IMR-90 (cell line): ENCODE data around the gene EPS15.

Source experiments
- BHLHE40 ChIP-seq: fragments of 150-350 bp; IDR thresholded peaks from 2 replicates; pipeline ENCODE4 v1.6.1; 2016; ENCODE audit warnings: mild to moderate bottlenecking, low read depth, low read length
- CHD1 ChIP-seq: IDR thresholded peaks from 2 replicates; pipeline ENCODE4 v1.6.1; 2012; ENCODE audit warnings: low read depth, low read length, improper control_type of control experiment
- NFE2L2 ChIP-seq: fragments of 150-350 bp; IDR thresholded peaks from 2 replicates; pipeline ENCODE4 v1.6.1; 2016; ENCODE audit warnings: low read depth, mild to moderate bottlenecking, low read length
- POLR2A ChIP-seq: IDR thresholded peaks from 2 replicates; pipeline ENCODE4 v1.6.1; 2012; ENCODE audit warnings: mild to moderate bottlenecking, low read depth, low read length
- RAD21 ChIP-seq: IDR thresholded peaks from 2 replicates; pipeline ENCODE4 v1.6.1; 2012; ENCODE audit warnings: low read length, improper control_type of control experiment
- RCOR1 ChIP-seq: IDR thresholded peaks from 2 replicates; pipeline ENCODE4 v1.6.1; 2012; ENCODE audit warnings: mild to moderate bottlenecking, low read length, improper control_type of control experiment; ENCODE audit not compliant: insufficient replicate concordance
- TF ChIP-seq, protein P1 (sequence below): conservative IDR thresholded peaks from 2 replicates; pipeline ENCODE4 v1.5.1; 2012; ENCODE audit warnings: mild to moderate bottlenecking, low read depth, low read length, improper control_type of control experiment

DNA sequence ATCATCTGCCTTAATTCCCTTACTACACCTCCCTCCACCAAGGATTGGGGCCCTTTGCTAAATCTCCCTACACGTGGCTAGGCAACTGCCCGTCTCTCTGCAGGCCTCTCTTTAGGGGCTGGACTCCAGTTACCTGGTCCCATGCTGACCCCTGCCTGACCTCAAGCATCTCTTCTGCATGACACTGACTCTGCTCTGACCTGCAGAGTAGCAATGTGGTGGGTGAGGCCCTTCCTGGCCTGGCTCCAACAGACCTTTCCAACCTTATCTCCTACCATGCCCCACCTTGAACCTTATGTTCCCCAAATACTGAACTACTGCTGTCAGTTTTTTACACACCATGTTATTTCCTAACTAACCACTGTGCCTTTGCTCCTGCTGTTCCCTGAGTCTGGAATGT, 45.9 kb upstream of the EPS15 start:
- TF ChIP-seq, protein P1, sequence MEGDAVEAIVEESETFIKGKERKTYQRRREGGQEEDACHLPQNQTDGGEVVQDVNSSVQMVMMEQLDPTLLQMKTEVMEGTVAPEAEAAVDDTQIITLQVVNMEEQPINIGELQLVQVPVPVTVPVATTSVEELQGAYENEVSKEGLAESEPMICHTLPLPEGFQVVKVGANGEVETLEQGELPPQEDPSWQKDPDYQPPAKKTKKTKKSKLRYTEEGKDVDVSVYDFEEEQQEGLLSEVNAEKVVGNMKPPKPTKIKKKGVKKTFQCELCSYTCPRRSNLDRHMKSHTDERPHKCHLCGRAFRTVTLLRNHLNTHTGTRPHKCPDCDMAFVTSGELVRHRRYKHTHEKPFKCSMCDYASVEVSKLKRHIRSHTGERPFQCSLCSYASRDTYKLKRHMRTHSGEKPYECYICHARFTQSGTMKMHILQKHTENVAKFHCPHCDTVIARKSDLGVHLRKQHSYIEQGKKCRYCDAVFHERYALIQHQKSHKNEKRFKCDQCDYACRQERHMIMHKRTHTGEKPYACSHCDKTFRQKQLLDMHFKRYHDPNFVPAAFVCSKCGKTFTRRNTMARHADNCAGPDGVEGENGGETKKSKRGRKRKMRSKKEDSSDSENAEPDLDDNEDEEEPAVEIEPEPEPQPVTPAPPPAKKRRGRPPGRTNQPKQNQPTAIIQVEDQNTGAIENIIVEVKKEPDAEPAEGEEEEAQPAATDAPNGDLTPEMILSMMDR, result no peak
- TF ChIP-seq RAD21 (no peak), CHD1 (no peak), POLR2A (no peak), NFE2L2 (no peak), BHLHE40 (no peak), RCOR1 (no peak)
